Esophagus muscularis mucosa (tissue), 4 donors: ENCODE measurements around the gene DEPP1. TPM values are rescaled to one million over a fixed set of nuclear protein-coding genes. Genes with fewer than 3 reads are reported as not detected.

Experiments
- DNase-seq: peaks from one replicate; pipeline ENCODE4 v3.0.0-alpha.2; 2017; ENCODE audit errors: extremely low spot score
- H3K27ac ChIP-seq, 4 donors: fragments of 200-600 bp; sonication (generic); replicated peaks in 1 of 4; 1 replicate in 3 of 4; 2 replicates in 1 of 4; pipeline ENCODE4 v1.5.1; 2016 to 2019; ENCODE audit warnings: mild to moderate bottlenecking in 1 of 4
- H3K27me3 ChIP-seq, 4 donors: fragments of 200-600 bp; sonication (generic); one replicate each; pipeline versions ENCODE4 v1.5.1 to v1.6.0; 2016 to 2019
- H3K36me3 ChIP-seq, 4 donors: fragments of 200-600 bp; sonication (generic); one replicate each; pipeline ENCODE4 v1.5.1; 2016 to 2019
- H3K4me1 ChIP-seq, 4 donors: fragments of 200-600 bp; sonication (generic); one replicate each; pipeline ENCODE4 v1.5.1; 2016 to 2019
- H3K4me3 ChIP-seq, 4 donors: fragments of 200-600 bp; sonication (generic); 1 replicate in 2 of 4; 2 replicates in 2 of 4; pipeline ENCODE4 v1.5.1; 2016 to 2019; ENCODE audit warnings: mild to moderate bottlenecking in 4 of 4, moderate library complexity in 1 of 4
- H3K9me3 ChIP-seq, 4 donors: fragments of 200-600 bp; sonication (generic); 1 replicate in 3 of 4; 2 replicates in 1 of 4; pipeline ENCODE4 v1.5.1; 2016 to 2019
- EP300 ChIP-seq: sonication (generic); formaldehyde crosslinking; IDR thresholded peaks from one replicate; pipeline ENCODE4 v1.6.1; 2017; ENCODE audit warnings: antibody characterized with exemption
- POLR2A ChIP-seq: fragments of 450-650 bp; IDR thresholded peaks from one replicate; pipeline ENCODE4 v1.6.1; 2017; ENCODE audit warnings: antibody characterized with exemption, moderate library complexity, mild to moderate bottlenecking, low read depth
- POLR2AphosphoS5 ChIP-seq, 2 donors: sonication (generic); formaldehyde crosslinking; IDR thresholded peaks; one replicate each; pipeline ENCODE4 v1.6.1; 2017; ENCODE audit warnings: antibody characterized with exemption in 2 of 2
- whole genome bisulfite sequencing: methylation state at CpG from one replicate; pipeline ENCODE4 v1.1.5; 2018; 5-methylcytosine and 5-hydroxymethylcytosine counted together
- intact Hi-C: fragments of 100-400 bp; cut with DNase I; formaldehyde crosslinking; loops from one replicate; pipeline ENCODE4 v1.15.1; 2023
- total RNA-seq, 4 donors: library from RNA; depleted of rRNA; stranded (reverse); fragments of >200 nt; gene quantifications; one replicate each; pipeline versions ENCODE4 v1.1.0 to v1.2.1, GENCODE V29; 2016
- TF ChIP-seq, protein P1 (sequence below), 3 experiments: fragments of 200-600 bp in 2 of 3; fragments of 450-650 bp in 1 of 3; sonication (generic) in 2 of 3; IDR thresholded peaks; one replicate each; pipeline ENCODE4 v1.5.1; 2017 to 2019; ENCODE audit warnings: antibody characterized with exemption in 3 of 3, mild to moderate bottlenecking in 2 of 3, moderate library complexity in 1 of 3

The DEPP1 gene
- total RNA-seq, 4 donors from 2014 or later: 32.0 to 413 (median 126) TPM

DNA sequence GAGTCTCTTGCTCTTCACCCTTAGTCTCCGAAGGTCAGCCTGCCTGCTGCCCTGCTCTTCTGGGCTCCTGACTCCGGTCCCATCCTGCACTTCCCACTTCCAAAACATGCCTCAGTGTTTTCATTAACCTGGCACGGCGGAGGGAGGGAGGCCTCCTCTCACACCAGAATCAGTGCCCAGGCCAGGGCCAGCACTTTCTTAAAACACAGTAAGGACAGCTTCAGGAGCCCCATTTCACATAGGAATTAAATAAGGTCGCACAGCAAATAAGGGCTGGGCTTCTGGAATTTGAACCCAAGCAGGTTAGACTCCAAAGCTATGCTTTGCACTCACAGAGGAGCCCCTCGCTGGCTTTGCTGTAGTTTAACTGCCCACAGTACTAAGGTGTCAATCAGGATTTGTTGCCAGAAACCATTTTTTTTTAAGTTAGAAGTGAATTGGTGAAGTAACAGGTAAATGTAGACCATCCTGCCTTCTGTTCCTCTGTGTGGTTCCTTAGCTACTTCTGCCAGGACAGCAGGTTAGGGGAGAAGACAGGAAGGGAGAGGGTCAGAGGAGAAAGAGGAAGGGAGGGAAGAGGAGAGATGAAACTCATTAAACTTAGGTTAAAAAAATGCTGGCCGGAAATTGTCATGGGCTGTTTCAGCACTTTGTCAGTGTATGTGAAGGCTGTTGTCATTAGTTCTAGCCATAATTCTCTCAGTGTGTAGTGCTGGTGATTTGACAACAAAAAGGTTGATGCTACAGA is 18.0 kb downstream of the DEPP1 start:
- WGBS: 66% methylated on average over 7 of the region's 7 CpGs
- H3K27ac ChIP-seq: peak overlapping the region; percentile 87 to 93 (median 90)
- intact Hi-C loops: no loop called here

DNA sequence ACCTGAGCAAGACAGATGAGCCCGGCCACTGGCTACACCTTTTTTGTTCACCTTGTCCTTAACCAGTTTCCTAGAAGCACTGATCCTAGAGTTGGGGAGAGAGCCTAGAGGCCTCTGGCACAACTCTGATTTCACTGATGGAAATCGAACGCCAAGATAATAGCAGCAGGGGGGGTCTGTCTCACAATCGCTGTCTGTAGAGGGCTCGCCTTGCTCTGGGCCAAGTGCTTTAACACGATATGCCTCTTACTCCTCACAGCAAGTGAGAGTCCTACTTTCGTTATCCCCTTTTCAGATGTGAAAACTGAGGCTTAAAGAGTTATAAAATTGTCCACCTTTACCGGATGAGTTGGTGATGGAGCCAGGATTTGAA is 18.5 kb downstream of the DEPP1 start:
- Histone ChIP-seq H3K4me1 (peaks cover 52 to 75% (median 72%) of the 10 kb centered on the region in 4 donors), H3K9me3 (no peaks in the 10 kb centered on the region), H3K27ac (peak overlapping the region; percentile 87 to 93 (median 90)), H3K4me3 (peak overlapping the region; percentile 72 to 83 (median 72)), H3K27me3 (no peaks in the 10 kb centered on the region), H3K36me3 (peaks cover 0 to 13% (median 4%) of the 10 kb centered on the region in 4 donors)
- 38% methylated on average over 8 of the region's 8 CpGs for WGBS
- DNase-seq: no peak
- TF ChIP-seq, protein P1, sequence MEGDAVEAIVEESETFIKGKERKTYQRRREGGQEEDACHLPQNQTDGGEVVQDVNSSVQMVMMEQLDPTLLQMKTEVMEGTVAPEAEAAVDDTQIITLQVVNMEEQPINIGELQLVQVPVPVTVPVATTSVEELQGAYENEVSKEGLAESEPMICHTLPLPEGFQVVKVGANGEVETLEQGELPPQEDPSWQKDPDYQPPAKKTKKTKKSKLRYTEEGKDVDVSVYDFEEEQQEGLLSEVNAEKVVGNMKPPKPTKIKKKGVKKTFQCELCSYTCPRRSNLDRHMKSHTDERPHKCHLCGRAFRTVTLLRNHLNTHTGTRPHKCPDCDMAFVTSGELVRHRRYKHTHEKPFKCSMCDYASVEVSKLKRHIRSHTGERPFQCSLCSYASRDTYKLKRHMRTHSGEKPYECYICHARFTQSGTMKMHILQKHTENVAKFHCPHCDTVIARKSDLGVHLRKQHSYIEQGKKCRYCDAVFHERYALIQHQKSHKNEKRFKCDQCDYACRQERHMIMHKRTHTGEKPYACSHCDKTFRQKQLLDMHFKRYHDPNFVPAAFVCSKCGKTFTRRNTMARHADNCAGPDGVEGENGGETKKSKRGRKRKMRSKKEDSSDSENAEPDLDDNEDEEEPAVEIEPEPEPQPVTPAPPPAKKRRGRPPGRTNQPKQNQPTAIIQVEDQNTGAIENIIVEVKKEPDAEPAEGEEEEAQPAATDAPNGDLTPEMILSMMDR (IDR thresholded peaks at IDR 0.05): no peak
- no peak for TF ChIP-seq EP300
- TF ChIP-seq POLR2A: no peak
- no peak for TF ChIP-seq POLR2AphosphoS5 (IDR thresholded peaks at IDR 0.05)
- intact Hi-C loops: no loop called here

More for the DNA sequence above, 18.0 kb downstream of the DEPP1 start:
- TF ChIP-seq EP300 (no peak), POLR2A (no peak), POLR2AphosphoS5 (IDR thresholded peaks at IDR 0.05) (no peak)
- TF ChIP-seq, protein P1 (IDR thresholded peaks at IDR 0.05): no peak
- Histone ChIP-seq H3K9me3 (no peaks in the 10 kb centered on the region), H3K27me3 (no peaks in the 10 kb centered on the region), H3K4me3 (peak overlapping the region; percentile 72 to 83 (median 72)), H3K36me3 (peaks cover 0 to 9% (median 2%) of the 10 kb centered on the region in 4 donors), H3K4me1 (peaks cover 54 to 81% (median 78%) of the 10 kb centered on the region in 4 donors)
- DNase-seq: no peak

DNA sequence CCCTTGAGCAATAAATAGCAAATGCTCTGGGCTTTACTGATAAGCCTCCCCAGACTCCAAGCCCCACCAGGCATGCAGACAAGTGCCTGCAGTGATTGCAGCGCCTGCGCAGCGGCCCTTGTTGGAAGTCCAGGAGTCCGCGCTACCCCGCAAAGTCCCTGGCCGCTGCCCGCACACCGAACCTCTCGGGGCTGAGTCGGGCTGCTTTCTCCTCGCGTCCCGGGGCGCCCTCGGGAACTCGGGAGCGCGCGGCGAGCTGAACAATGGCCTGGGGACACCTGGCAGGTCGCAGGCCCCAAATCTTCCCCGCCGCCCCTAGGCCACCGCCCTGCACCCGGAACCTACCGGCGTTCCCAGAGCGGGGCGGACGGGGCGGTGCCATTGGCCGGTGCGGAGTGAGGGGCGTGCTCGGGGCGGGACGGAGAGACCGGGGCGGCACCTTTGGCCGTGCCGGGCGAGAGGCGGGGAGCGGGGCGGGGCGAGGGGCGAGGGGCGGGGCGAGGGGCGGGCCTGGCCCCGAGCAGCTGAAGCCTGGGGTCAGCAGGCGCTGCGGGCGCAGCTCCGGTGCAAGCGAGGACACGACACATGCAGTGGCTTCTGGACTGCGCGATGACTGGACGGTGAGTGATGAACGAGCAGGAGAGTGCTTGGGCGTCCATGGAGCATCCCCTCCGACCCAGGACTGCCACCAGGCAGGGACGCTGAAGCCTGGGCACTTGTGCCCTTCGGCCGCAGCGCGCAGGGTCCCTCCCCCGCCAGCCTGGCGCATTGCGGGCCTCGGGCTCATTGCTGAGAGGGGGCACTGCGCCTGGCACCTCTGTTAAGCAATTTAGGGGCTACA is 19.1 kb downstream of the DEPP1 start, which contains the start of gene RASSF4:
TSS of gene RASSF4 (plus strand) at position 556 of the 841 bp plus-strand sequence. CDS start 10,401 bp downstream, outside the sequence.
- no peaks in the 10 kb centered on the region for H3K9me3 ChIP-seq
- TF ChIP-seq POLR2A (peak; percentile 84), POLR2AphosphoS5 (IDR thresholded peaks at IDR 0.05) (peak; percentile 89 to 96), EP300 (no peak)
- TF ChIP-seq, protein P1 (IDR thresholded peaks at IDR 0.05): peak in 1 of 3 experiments; percentile 10
- H3K27me3 ChIP-seq: no peaks in the 10 kb centered on the region
- peak within 1 kb of the TSS; percentile 87 to 93 (median 90) for H3K27ac ChIP-seq
- peak; percentile 98 for DNase-seq
- WGBS: 0% methylated on average over 12 of the region's 74 CpGs
- H3K4me3 ChIP-seq: peak within 1 kb of the TSS; percentile 72 to 83 (median 72)
- H3K4me1 ChIP-seq: peaks cover 51 to 69% (median 66%) of the 10 kb centered on the region in 4 donors
- intact Hi-C loops: no loop called here
- peaks cover 0 to 13% (median 4%) of the 10 kb centered on the region in 4 donors for H3K36me3 ChIP-seq

DNA sequence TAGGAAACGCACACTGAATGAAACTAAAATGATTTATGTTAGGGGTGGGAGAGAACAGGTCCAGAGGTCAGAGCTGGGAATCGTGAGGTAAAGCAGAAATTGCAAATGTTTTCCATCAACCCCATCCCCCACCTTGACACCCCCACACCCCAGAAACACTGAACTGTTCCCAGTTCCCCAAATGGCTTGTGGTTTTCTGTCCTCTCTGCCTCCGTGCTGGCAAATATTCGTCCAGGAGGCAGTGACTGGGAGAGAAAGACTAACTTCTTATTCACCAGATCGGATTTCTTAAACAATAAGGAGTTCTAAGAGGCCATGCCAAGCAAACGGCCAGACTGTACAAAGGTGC is 19.7 kb downstream of the DEPP1 start:
- Histone ChIP-seq H3K4me3 (peak overlapping the region; percentile 72 to 83 (median 72)), H3K27me3 (no peaks in the 10 kb centered on the region), H3K4me1 (peaks cover 50 to 67% (median 60%) of the 10 kb centered on the region in 4 donors), H3K36me3 (peaks cover 0 to 14% (median 4%) of the 10 kb centered on the region in 4 donors), H3K9me3 (no peaks in the 10 kb centered on the region), H3K27ac (peak overlapping the region; percentile 87 to 93 (median 90))
- DNase-seq: no peak
- WGBS: 2% methylated on average over 6 of the region's 6 CpGs
- intact Hi-C loops: no loop called here
- TF ChIP-seq EP300 (no peak), POLR2AphosphoS5 (IDR thresholded peaks at IDR 0.05) (no peak), POLR2A (no peak)
- TF ChIP-seq, protein P1 (IDR thresholded peaks at IDR 0.05): no peak
